LNCAP (cell line): ENCODE measurements around the gene STK16.

Experiments used
- CTCF ChIP-seq: fragments of 450-650 bp; IDR thresholded peaks from 2 replicates; pipeline ENCODE4 v1.5.1; 2017; ENCODE audit warnings: mild to moderate bottlenecking

STK16 gene

GRCh38 chr2:219266886-219267285 lies 21.6 kb downstream of the STK16 start:
- TF ChIP-seq CTCF = no peak

GRCh38 chr2:219268294-219268693 lies 23.0 kb downstream of the STK16 start:
- TF ChIP-seq CTCF = no peak

- TF ChIP-seq CTCF = no peak
Observed at GRCh38 chr2:219269362-219270054, 24.2 kb downstream of the STK16 start.

GRCh38 chr2:219270055-219270372 lies 24.7 kb downstream of the STK16 start:
- no peak for TF ChIP-seq CTCF

GRCh38 chr2:219271021-219271420 lies 25.7 kb downstream of the STK16 start:
- no peak for TF ChIP-seq CTCF

GRCh38 chr2:219272356-219272755 lies 27.1 kb downstream of the STK16 start:
- no peak for TF ChIP-seq CTCF

- no peak for TF ChIP-seq CTCF
Observed at GRCh38 chr2:219272995-219273394, 27.7 kb downstream of the STK16 start.

GRCh38 chr2:219273937-219274336 lies 28.7 kb downstream of the STK16 start:
- no peak for TF ChIP-seq CTCF
